ENCODE results near the gene SND1. TPM values are rescaled to one million over a fixed set of nuclear protein-coding genes. Genes with fewer than 3 reads are reported as not detected.

The SND1 gene
- total RNA-seq, 1 experiment from 2014 or later = 218 TPM

DNA sequence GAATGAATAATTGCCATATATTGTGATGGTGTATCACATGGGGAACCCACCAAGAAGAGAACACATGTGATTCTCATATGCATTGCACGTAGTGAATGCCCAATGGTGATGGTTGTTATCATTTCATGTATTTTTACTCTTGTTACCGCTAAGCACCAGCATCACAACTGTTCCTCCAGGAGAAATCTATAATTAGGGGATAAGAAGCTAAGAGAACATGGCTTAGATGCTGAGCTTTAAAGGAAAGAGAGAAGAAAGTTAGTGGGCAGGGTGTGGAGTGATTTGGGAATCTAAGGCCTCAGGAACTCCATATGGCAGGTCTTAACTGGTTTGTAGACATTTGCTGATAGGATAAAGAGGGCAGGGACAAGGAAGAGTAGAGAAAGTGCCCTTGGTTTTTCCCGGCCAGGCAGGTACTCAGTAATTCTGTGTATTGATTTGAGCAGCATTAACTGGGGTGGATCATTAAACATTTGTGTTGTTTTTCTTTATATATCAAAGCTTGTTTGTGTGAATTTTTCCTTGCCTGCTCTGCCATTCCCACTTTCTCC lies 233.3 kb downstream of the SND1 start:
- Histone ChIP-seq H3K27me3 (ENCODE audit: insufficient read depth, low read length) (no peaks in the 10 kb centered on the region), H3K4me1 (ENCODE audit: insufficient read depth, low read length) (0 out of 2 replicates have a peak, but pooled peaks cover 2% of the 10 kb centered on the region)

More for the DNA sequence above, 233.3 kb downstream of the SND1 start:
- no peaks in the 10 kb centered on the region for H3K27me3 Mint-ChIP-seq (ENCODE audit: low read depth)
- no peaks in the 10 kb centered on the region for H4K20me1 ChIP-seq (ENCODE audit: control insufficient read depth, insufficient read depth, insufficient read length)
- no peak overlapping the region for H3T11ph ChIP-seq (ENCODE audit: low read length)
- H2BK20ac ChIP-seq (ENCODE audit: low read depth, low read length, poor library complexity, severe bottlenecking) = no peak overlapping the region
- no peak overlapping the region for H4K5ac ChIP-seq (ENCODE audit: insufficient read length, low read depth, low read length)
- no peaks in the 10 kb centered on the region for H3K9me3 ChIP-seq (ENCODE audit: control insufficient read depth, low read depth, low read length)
- no peak overlapping the region for H3K18ac ChIP-seq (ENCODE audit: insufficient read length, low read depth, low read length)
- H3K4me1 Mint-ChIP-seq = peaks cover 38 to 41% of the 10 kb centered on the region in 2 experiments
- peaks cover 12 to 18% (median 14%) of the 10 kb centered on the region in 3 experiments for H3K36me3 Mint-ChIP-seq (ENCODE audit: insufficient read depth in 1 of 3, low read depth in 3 of 3)
- H2BK15ac ChIP-seq (ENCODE audit: low read depth, low read length) = no peak overlapping the region
- H2BK120ac ChIP-seq (ENCODE audit: low read depth, low read length, poor library complexity, severe bottlenecking) = no peak overlapping the region
- no peak overlapping the region for H2BK5ac ChIP-seq (ENCODE audit: insufficient read length, low read length)
- H3K14ac ChIP-seq (ENCODE audit: insufficient read depth, low read length) = no peak overlapping the region
- no peak overlapping the region for H2BK12ac ChIP-seq (ENCODE audit: insufficient read length, low read depth, low read length)
- H3K27ac Mint-ChIP-seq = peak overlapping the region in 2 of 3 experiments; percentile 17 to 73; a peak in 4 of 7 replicates
- H3K4me2 ChIP-seq (ENCODE audit: insufficient read depth, insufficient read length, low read length) = no peak overlapping the region
- no peak overlapping the region for H2AFZ ChIP-seq (ENCODE audit: low read length)
- H4K91ac ChIP-seq (ENCODE audit: insufficient read length, low read depth, low read length) = no peak overlapping the region
- no peaks in the 10 kb centered on the region for H3K23me2 ChIP-seq (ENCODE audit: insufficient read length, low read depth, low read length, poor library complexity, severe bottlenecking)
- no peaks in the 10 kb centered on the region; the same call in 1 of the 2 replicates for H3K79me2 ChIP-seq (ENCODE audit: insufficient read depth, low read length)
- no peaks in the 10 kb centered on the region; a peak in 1 of 5 replicates for H3K9me3 Mint-ChIP-seq
- H3K79me1 ChIP-seq (ENCODE audit: insufficient read depth, low read depth, low read length, poor library complexity, severe bottlenecking) = peaks cover 3% of the 10 kb centered on the region
- H3K27ac ChIP-seq (ENCODE audit: insufficient read length, low read depth, low read length) = no peak overlapping the region
- TF ChIP-seq, protein P1, sequence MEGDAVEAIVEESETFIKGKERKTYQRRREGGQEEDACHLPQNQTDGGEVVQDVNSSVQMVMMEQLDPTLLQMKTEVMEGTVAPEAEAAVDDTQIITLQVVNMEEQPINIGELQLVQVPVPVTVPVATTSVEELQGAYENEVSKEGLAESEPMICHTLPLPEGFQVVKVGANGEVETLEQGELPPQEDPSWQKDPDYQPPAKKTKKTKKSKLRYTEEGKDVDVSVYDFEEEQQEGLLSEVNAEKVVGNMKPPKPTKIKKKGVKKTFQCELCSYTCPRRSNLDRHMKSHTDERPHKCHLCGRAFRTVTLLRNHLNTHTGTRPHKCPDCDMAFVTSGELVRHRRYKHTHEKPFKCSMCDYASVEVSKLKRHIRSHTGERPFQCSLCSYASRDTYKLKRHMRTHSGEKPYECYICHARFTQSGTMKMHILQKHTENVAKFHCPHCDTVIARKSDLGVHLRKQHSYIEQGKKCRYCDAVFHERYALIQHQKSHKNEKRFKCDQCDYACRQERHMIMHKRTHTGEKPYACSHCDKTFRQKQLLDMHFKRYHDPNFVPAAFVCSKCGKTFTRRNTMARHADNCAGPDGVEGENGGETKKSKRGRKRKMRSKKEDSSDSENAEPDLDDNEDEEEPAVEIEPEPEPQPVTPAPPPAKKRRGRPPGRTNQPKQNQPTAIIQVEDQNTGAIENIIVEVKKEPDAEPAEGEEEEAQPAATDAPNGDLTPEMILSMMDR (conservative IDR thresholded peaks at IDR 0.05) = no peak
- no peak overlapping the region for H2AK5ac ChIP-seq (ENCODE audit: insufficient read length, low read length)
- no peak for DNase-seq
- no peak overlapping the region for H3K4ac ChIP-seq (ENCODE audit: low read depth, low read length)
- H4K8ac ChIP-seq (replicated peaks; ENCODE audit: insufficient read length, low read depth, low read length) = no peak overlapping the region
- H3K9ac ChIP-seq (ENCODE audit: extremely low read depth, insufficient read length, low read length) = no peak overlapping the region
- H3K4me3 Mint-ChIP-seq = no peak overlapping the region
- no peak overlapping the region for H3K23ac ChIP-seq (ENCODE audit: insufficient read length, low read depth, low read length)
- no CpG with 5 or more reads among the region's 3 CpGs for WGBS (ENCODE audit: extremely low coverage, insufficient read length, low lambda C conversion rate)
- H3K56ac ChIP-seq (ENCODE audit: insufficient read length, low read depth, low read length) = no peak overlapping the region

All from H9 (cell line).